Measurements from ENCODE around the gene DBF4.
A peak's percentile ranks its signal among the peaks of the same experiment; 100 is the strongest.
"Not testable (repeated sequence)": the region's sequence is repeated elsewhere in the genome, so short reads cannot be mapped to it uniquely, and the experiment has no call there.

The DBF4 gene

GRCh38 chr7:87876040-87876868, at the start of gene DBF4, which contains the start of gene SLC25A40:
DBF4 (plus strand) TSS chr7:87876493; CDS start chr7:87876733, 240 bp downstream.
SLC25A40 (minus strand) TSS chr7:87876360; CDS start chr7:87858727, 17,633 bp downstream.
- DNase-seq: peak; percentile 95

- DNase-seq: not testable (repeated sequence)
These were observed 47.9 kb upstream of the DBF4 start for GRCh38 chr7:87828383-87828782.

GRCh38 chr7:87831097-87831496, 45.2 kb upstream of the DBF4 start:
- no peak for DNase-seq

- no peak for DNase-seq
These were observed 43.2 kb upstream of the DBF4 start for GRCh38 chr7:87833130-87833529.

GRCh38 chr7:87837597-87837996, 38.7 kb upstream of the DBF4 start:
- DNase-seq: no peak

- no peak for DNase-seq
These were observed 25.3 kb upstream of the DBF4 start for GRCh38 chr7:87850836-87851593.

GRCh38 chr7:87852306-87852705, 24.0 kb upstream of the DBF4 start:
- no peak for DNase-seq

- DNase-seq: no peak
These were observed 22.9 kb upstream of the DBF4 start for GRCh38 chr7:87853237-87853864.

GRCh38 chr7:87858417-87859100, 17.7 kb upstream of the DBF4 start:
- DNase-seq: no peak

- DNase-seq: no peak
These were observed 10.2 kb upstream of the DBF4 start for GRCh38 chr7:87866089-87866488.

GRCh38 chr7:87866533-87866932, 9.8 kb upstream of the DBF4 start:
- not testable (repeated sequence) for DNase-seq

- no peak for DNase-seq
These were observed 5.8 kb upstream of the DBF4 start for GRCh38 chr7:87870471-87870870.

- DNase-seq: no peak
These were observed 3.9 kb upstream of the DBF4 start for GRCh38 chr7:87872346-87872745.

- DNase-seq: not testable (repeated sequence)
These were observed 3.0 kb upstream of the DBF4 start for GRCh38 chr7:87873328-87873727.

- DNase-seq: no peak
These were observed 2.2 kb upstream of the DBF4 start for GRCh38 chr7:87874066-87874465.

GRCh38 chr7:87875151-87876039, 898 bp upstream of the DBF4 start:
- peak; percentile 6 for DNase-seq

GRCh38 chr7:87876869-87877234, 559 bp downstream of the DBF4 start:
- peak; percentile 61 for DNase-seq

GRCh38 chr7:87877366-87878040, 1.2 kb downstream of the DBF4 start:
- no peak for DNase-seq

GRCh38 chr7:87878208-87878735, 2.0 kb downstream of the DBF4 start:
- no peak for DNase-seq

- DNase-seq: no peak
These were observed 6.1 kb downstream of the DBF4 start for GRCh38 chr7:87882151-87882937.

All from NCI-H1092 (cell line).